Right lobe of liver (tissue), 6 donors: ENCODE measurements around the gene KDM3A. TPM values are rescaled to one million over a fixed set of nuclear protein-coding genes. Genes with fewer than 3 reads are reported as not detected.

ENCODE experiments used
- ATAC-seq, 4 donors: fragments of 200-7000 bp; cut with Tn5 transposase; one replicate each; pipeline ENCODE4 v1.9.1; 2020; ENCODE audit warnings: mild to moderate bottlenecking in 4 of 4, moderate library complexity in 4 of 4
- DNase-seq, 3 donors: peaks; one replicate each; pipeline ENCODE4 v3.0.0-alpha.2; 2020
- H3K27ac ChIP-seq, 3 donors: fragments of 200-600 bp; one replicate each; pipeline ENCODE4 v1.8.0; 2022
- H3K27me3 ChIP-seq, 2 donors: fragments of 200-600 bp; one replicate each; pipeline ENCODE4 v1.8.0; 2022
- H3K36me3 ChIP-seq, 4 donors: fragments of 200-600 bp; sonication (generic) in 1 of 4; one replicate each; pipeline versions ENCODE4 v1.5.1 to v1.8.0; 2017 to 2022; ENCODE audit warnings: control low read depth in 1 of 4
- H3K4me1 ChIP-seq, 4 donors: fragments of 200-600 bp; sonication (generic) in 1 of 4; one replicate each; pipeline versions ENCODE4 v1.5.1 to v1.8.0; 2017 to 2022; ENCODE audit warnings: control low read depth in 1 of 4
- H3K4me3 ChIP-seq, 3 donors: fragments of 200-600 bp; one replicate each; pipeline ENCODE4 v1.8.0; 2022
- H3K9me3 ChIP-seq, 4 donors: fragments of 200-600 bp; sonication (generic) in 1 of 4; one replicate each; pipeline versions ENCODE4 v1.5.1 to v1.8.0; 2017 to 2022; ENCODE audit warnings: control low read depth in 1 of 4
- POLR2A ChIP-seq: fragments of 450-650 bp; IDR thresholded peaks from one replicate; pipeline ENCODE4 v1.6.1; 2017; ENCODE audit warnings: antibody characterized with exemption, mild to moderate bottlenecking
- WGBS: methylation state at CpG from one replicate; pipeline ENCODE4 v1.1.6; 2018; ENCODE audit warnings: low coverage, low lambda C conversion rate; ENCODE audit not compliant: insufficient coverage; ENCODE audit errors: missing lambda C conversion rate; 5-methylcytosine and 5-hydroxymethylcytosine counted together
- intact Hi-C, 2 donors: fragments of 100-400 bp; cut with DNase I; formaldehyde crosslinking; loops; one replicate each; pipeline versions ENCODE4 v1.11.2 to v1.14.1; 2022
- total RNA-seq, 6 experiments: library from RNA; depleted of rRNA in 2 of 6; stranded (reverse); fragments of >200 nt in 2 of 6; fragmentation: NEBNext Ultra II Directional in 3 of 6; extraction: Animal tissue kit (Norgen Biotek cat#: 25700) in 3 of 6; gene quantifications; one replicate each; pipeline versions ENCODE4 v1.1.0 to v1.2.4, GENCODE V29; 2016 to 2023
- TF ChIP-seq, protein P1 (sequence below), 4 donors: fragments of 200-600 bp in 3 of 4; fragments of 450-650 bp in 1 of 4; IDR thresholded peaks; one replicate each; pipeline versions ENCODE4 v1.5.1 to v1.8.0; 2016 to 2022; ENCODE audit warnings: antibody characterized with exemption in 4 of 4, mild to moderate bottlenecking in 2 of 4
- donor health status: DM: no; HTN: yes; CAD: no.
- donor health status: DM: no; HTN: no; CAD: no.
- donor health status: DM: no; HTN: no; CAD: no.
- donor health status: DM: no; HTN: yes; CAD: no.
- donor health status: DM: no; HTN: yes; CAD: no.

Gene KDM3A
- total RNA-seq, 6 experiments from 2014 or later: 7.2 to 40.8 (median 13.6) TPM

DNA sequence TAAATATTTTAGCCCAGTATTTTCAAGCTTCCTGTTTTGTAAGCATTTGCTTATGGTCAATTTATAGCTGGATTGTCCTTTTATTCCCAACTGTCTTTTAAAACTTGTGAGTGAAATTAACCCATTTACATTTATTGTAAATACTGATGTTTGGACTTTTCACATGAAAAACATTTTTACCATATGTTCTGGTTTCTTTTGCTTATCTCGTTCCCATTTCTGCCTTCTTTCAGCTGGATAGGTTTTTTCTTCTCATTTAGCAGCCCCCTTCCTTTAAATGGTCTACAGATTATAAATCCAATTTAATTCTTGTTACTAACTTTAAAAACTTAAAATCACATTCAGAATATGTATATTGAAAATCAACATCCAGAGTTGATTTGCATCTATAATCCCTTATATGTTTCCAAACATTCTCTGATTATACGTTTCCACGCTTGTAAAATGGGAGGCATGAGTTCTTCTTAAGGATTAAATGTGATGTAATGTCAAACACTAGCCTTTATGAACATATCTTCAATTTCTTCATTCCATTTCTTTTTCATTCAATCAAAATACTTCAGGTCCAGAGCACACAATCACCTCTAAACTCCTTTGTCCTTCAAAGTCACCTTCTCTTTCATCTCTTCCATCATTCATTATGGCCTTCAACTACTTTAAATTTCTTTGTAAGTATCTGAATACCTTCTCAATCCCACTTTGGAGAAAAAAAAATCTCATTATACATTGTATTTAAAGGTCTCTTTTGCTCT lies 1.1 kb upstream of the KDM3A start:
- WGBS: 93% methylated on average over 3 of the region's 3 CpGs
- intact Hi-C loops: no loop called here
- peaks cover 0 to 26% (median under 1%) of the 10 kb centered on the region in 4 donors for H3K9me3 ChIP-seq
- H3K4me1 ChIP-seq: peaks cover 0 to 17% (median 5%) of the 10 kb centered on the region in 4 donors
- no peak for DNase-seq
- H3K36me3 ChIP-seq: no peaks in the 10 kb centered on the region
- peak overlapping the region; percentile 82 to 98 (median 89) for H3K27ac ChIP-seq
- H3K4me3 ChIP-seq: peak overlapping the region in 2 of 3 donors; percentile 65 to 70
- no peak for TF ChIP-seq POLR2A
- TF ChIP-seq, protein P1, sequence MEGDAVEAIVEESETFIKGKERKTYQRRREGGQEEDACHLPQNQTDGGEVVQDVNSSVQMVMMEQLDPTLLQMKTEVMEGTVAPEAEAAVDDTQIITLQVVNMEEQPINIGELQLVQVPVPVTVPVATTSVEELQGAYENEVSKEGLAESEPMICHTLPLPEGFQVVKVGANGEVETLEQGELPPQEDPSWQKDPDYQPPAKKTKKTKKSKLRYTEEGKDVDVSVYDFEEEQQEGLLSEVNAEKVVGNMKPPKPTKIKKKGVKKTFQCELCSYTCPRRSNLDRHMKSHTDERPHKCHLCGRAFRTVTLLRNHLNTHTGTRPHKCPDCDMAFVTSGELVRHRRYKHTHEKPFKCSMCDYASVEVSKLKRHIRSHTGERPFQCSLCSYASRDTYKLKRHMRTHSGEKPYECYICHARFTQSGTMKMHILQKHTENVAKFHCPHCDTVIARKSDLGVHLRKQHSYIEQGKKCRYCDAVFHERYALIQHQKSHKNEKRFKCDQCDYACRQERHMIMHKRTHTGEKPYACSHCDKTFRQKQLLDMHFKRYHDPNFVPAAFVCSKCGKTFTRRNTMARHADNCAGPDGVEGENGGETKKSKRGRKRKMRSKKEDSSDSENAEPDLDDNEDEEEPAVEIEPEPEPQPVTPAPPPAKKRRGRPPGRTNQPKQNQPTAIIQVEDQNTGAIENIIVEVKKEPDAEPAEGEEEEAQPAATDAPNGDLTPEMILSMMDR (IDR thresholded peaks at IDR 0.05): no peak
- no peak for ATAC-seq
- H3K27me3 ChIP-seq: no peaks in the 10 kb centered on the region

DNA sequence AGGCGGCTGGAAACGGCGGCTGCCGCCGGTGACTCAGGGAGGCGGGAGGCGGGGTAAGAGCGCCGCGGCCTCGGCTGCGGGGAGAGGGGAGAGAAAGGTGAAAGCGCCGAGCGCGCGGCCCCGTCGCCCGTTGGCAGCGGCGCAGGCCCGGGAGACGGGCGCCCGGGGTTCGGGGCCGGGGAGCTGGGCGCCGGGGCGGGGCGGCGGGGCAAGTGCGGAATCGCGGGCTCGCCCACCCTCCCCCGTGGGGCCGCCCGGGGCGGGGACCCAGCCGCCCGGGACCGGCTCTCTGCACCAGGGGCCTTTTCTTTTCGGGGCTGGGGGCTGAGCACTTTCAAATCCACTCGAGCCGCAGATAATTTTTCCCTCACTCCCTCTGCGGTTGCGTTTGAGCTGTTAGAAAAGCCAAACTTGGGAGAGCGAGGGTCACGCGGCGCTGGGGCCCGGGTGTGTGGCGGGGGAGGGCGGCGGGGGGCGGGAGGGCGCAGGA lies 266 bp downstream of the KDM3A start:
- Histone ChIP-seq H3K4me3 (peak overlapping the region; percentile 65 to 77 (median 70)), H3K9me3 (peaks cover 0 to 26% (median under 1%) of the 10 kb centered on the region in 4 donors), H3K4me1 (peaks cover 0 to 17% (median 5%) of the 10 kb centered on the region in 4 donors), H3K27me3 (no peaks in the 10 kb centered on the region), H3K27ac (peak overlapping the region; percentile 82 to 98 (median 89)), H3K36me3 (no peaks in the 10 kb centered on the region)
- 0% methylated on average over 1 of the region's 59 CpGs for WGBS
- intact Hi-C loops: no loop called here
- no peak for ATAC-seq
- DNase-seq: no peak
- peak; percentile 96 for TF ChIP-seq POLR2A
- TF ChIP-seq, protein P1 (IDR thresholded peaks at IDR 0.05): no peak

DNA sequence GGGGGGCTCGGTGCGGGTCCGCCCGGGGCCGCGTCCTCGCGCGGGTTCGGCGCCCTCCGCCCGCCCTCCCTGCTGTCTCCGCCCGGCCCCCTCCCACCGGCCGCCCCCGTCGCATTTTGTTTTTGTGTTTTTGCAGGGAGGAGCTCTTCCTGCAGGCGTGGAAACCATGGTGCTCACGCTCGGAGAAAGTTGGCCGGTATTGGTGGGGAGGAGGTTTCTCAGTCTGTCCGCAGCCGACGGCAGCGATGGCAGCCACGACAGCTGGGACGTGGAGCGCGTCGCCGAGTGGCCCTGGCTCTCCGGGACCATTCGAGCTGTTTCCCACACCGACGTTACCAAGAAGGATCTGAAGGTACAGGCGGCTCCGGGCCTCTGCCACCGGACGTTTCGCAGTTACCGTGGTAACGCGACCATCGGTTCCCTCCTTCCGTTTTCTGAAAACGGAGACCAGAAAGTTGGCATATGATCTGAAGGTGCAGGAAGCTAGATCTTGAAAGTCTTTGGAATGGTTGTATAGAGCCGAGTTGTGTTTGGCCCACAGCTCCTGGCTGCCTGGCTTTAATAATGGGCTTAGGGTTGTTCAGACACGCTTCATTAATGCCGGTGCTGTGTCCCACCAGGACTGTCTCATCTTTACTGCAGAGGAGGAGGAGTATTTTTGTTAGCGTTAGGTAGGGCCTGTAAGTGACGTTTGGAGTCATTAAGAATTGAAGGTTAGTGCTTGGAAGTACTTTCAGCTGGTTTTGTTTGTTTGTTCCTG lies 891 bp downstream of the KDM3A start:
- DNase-seq: peak; percentile 58 to 73 (median 71)
- peaks cover 0 to 17% (median 5%) of the 10 kb centered on the region in 4 donors for H3K4me1 ChIP-seq
- H3K4me3 ChIP-seq: peak overlapping the region; percentile 65 to 77 (median 70)
- no peaks in the 10 kb centered on the region for H3K36me3 ChIP-seq
- peak overlapping the region; percentile 82 to 98 (median 89) for H3K27ac ChIP-seq
- intact Hi-C loops: no loop called here
- H3K9me3 ChIP-seq: peaks cover 0 to 26% (median under 1%) of the 10 kb centered on the region in 4 donors
- WGBS: 0% methylated on average over 21 of the region's 53 CpGs
- ATAC-seq: peak; percentile 1 to 11 (median 2)
- no peaks in the 10 kb centered on the region for H3K27me3 ChIP-seq
- no peak for TF ChIP-seq POLR2A
- TF ChIP-seq, protein P1 (IDR thresholded peaks at IDR 0.05): no peak

DNA sequence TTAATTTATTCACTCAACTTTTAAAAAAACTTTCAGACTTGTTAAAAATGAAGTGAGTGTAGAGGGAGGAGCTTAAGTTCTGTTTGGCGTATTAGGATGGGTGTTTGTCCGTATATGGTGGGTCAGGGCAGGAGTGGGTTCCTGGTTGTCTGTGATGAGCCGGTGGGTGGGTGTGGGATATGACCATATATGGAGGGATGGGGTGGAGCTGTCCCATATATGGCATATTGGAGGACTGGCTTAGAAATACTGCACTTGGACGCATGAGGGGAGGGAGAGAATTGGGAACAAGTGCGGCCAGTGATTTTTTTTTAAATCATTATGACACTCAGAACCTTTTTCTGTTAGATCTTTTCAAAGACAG lies 1.5 kb downstream of the KDM3A start:
- Histone ChIP-seq H3K27me3 (no peaks in the 10 kb centered on the region), H3K27ac (peak overlapping the region; percentile 82 to 98 (median 89))

More for the DNA sequence above, 1.5 kb downstream of the KDM3A start:
- intact Hi-C loops: no loop called here
- TF ChIP-seq, protein P1 (IDR thresholded peaks at IDR 0.05): no peak
- peak; percentile 35 for TF ChIP-seq POLR2A
- H3K36me3 ChIP-seq: no peaks in the 10 kb centered on the region
- ATAC-seq (peak; percentile 29 to 59 (median 58)), DNase-seq (peak; percentile 63 to 72 (median 65))
- peak overlapping the region; percentile 65 to 77 (median 70) for H3K4me3 ChIP-seq
- peaks cover 0 to 17% (median 5%) of the 10 kb centered on the region in 4 donors for H3K4me1 ChIP-seq
- WGBS: 6% methylated on average over 5 of the region's 5 CpGs
- peaks cover 0 to 22% (median under 1%) of the 10 kb centered on the region in 4 donors for H3K9me3 ChIP-seq
